Measurements from ENCODE around the gene RASA3.

DNA sequence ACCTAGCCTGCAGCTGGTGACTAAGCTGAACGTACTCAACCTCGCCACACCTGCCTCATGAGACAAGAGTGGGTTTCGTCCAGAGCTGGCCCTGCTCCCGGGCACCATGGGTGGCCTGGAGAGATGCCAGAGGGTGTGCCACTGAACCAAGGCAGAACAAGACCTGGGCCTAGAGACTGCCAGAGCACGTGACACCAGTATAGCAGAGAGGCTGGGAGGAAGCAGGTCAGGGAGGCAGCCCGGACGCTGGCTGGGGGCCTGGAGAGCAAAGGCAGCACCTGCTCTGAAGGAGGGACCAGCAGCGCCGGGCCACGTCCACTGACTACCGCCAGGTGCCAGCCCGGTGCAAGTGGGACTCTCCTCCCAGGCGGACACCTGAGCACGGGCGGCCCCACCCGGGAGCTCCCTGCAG is 151.2 kb downstream of the RASA3 start:
- TF ChIP-seq RAD51 (IDR thresholded peaks at IDR 0.05) = no peak
- TF ChIP-seq, protein P1, sequence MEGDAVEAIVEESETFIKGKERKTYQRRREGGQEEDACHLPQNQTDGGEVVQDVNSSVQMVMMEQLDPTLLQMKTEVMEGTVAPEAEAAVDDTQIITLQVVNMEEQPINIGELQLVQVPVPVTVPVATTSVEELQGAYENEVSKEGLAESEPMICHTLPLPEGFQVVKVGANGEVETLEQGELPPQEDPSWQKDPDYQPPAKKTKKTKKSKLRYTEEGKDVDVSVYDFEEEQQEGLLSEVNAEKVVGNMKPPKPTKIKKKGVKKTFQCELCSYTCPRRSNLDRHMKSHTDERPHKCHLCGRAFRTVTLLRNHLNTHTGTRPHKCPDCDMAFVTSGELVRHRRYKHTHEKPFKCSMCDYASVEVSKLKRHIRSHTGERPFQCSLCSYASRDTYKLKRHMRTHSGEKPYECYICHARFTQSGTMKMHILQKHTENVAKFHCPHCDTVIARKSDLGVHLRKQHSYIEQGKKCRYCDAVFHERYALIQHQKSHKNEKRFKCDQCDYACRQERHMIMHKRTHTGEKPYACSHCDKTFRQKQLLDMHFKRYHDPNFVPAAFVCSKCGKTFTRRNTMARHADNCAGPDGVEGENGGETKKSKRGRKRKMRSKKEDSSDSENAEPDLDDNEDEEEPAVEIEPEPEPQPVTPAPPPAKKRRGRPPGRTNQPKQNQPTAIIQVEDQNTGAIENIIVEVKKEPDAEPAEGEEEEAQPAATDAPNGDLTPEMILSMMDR (IDR thresholded peaks at IDR 0.05 in 2 of 3, conservative IDR thresholded peaks at IDR 0.05 in 1 of 3; ENCODE audit: control insufficient read depth in 2 of 3, extremely low read depth in 1 of 3, insufficient read depth in 1 of 3, low read depth in 3 of 3, low read length in 3 of 3) = no peak
- TF ChIP-seq HDAC2 (IDR thresholded peaks at IDR 0.05) = no peak
- TF ChIP-seq KDM1A (IDR thresholded peaks at IDR 0.05; ENCODE audit: borderline replicate concordance) = no peak

Data from GM12878 (cell line).